ENCODE results near the gene ABI3BP.

The ABI3BP gene

DNA sequence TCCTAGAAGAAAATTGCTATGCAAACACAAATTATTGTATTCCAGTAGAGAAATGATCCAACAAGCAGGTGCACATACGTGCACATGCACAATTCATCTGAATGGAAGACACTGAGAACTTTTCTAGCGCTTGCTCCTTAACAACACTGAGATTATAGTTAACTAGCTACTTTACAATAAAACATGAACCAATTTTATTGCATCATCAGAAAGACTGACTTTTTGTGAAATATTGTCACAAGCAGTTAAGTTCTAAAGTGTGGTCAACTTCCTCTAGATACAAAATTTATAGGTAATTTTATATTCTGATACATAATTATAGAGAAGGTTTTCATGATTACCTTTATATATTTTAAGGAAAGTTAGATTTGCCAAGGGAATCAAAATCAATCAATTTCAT is 135.4 kb downstream of the ABI3BP start:
- H3K4me3 ChIP-seq (ENCODE audit: low read depth, low read length), result no peak overlapping the region
- TF ChIP-seq, protein P1, sequence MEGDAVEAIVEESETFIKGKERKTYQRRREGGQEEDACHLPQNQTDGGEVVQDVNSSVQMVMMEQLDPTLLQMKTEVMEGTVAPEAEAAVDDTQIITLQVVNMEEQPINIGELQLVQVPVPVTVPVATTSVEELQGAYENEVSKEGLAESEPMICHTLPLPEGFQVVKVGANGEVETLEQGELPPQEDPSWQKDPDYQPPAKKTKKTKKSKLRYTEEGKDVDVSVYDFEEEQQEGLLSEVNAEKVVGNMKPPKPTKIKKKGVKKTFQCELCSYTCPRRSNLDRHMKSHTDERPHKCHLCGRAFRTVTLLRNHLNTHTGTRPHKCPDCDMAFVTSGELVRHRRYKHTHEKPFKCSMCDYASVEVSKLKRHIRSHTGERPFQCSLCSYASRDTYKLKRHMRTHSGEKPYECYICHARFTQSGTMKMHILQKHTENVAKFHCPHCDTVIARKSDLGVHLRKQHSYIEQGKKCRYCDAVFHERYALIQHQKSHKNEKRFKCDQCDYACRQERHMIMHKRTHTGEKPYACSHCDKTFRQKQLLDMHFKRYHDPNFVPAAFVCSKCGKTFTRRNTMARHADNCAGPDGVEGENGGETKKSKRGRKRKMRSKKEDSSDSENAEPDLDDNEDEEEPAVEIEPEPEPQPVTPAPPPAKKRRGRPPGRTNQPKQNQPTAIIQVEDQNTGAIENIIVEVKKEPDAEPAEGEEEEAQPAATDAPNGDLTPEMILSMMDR (IDR thresholded peaks at IDR 0.05; ENCODE audit: low read depth, low read length), result no peak

DNA sequence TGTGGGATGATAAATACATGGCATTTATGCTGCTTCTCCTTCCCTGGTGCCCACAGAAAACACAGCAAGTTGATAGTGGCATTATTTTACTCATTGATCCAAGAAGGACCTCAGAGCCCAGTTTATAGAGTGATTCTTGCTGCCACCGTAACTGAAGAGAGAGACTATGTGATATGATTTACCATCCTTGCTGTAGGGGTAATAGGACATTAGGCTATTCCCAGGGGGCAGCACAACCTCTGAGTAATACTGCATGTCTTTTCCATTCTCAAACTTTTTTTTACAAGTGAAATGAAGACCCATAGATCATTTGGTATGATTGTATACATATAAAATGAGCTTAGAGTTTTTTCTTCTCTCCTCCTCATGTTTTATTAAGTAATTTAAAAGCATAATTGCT is 136.4 kb downstream of the ABI3BP start:
- TF ChIP-seq, protein P1 (IDR thresholded peaks at IDR 0.05; ENCODE audit: low read depth, low read length), result no peak

DNA sequence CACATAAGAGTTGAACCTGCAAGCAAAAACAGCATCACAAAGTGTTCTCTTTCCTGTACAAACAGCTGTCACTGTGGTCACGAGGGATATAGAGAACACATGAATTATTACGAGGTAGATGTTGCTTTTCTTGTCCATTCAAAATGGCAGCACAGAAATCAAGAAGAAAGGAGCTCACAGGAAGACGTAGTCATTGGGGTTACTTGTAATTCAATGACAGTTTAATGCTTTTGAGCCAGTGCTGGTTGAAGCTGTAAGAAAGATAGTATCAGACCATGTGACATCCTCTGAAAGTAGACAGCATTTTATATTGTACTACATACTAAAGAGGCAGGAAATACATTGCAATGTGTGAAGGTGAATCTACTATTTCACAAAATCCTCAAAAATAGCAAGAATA is 140.4 kb downstream of the ABI3BP start:
- H3K4me3 ChIP-seq (ENCODE audit: low read depth, low read length), result no peak overlapping the region
- TF ChIP-seq, protein P1 (IDR thresholded peaks at IDR 0.05; ENCODE audit: low read depth, low read length), result no peak

More for the DNA sequence above, 136.4 kb downstream of the ABI3BP start:
- no peak overlapping the region for H3K4me3 ChIP-seq (ENCODE audit: low read depth, low read length)

DNA sequence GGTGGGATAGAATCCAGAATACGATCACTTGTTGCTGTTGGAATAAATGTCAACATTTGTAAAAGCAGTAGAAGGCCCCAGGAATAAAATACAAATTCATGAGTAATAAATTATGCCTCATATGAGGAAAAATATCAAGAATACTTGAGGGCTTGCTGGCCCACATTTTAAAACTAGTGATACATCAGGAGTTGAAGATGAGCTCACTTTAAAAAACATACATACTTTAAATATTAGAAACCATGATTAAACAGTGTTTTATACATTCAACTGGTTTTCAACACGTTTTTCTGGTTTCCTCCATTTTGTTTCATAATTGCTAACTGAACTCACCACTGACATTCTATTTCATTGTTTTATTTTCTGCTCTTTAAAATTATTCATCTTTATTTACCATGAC is 142.5 kb downstream of the ABI3BP start:
- TF ChIP-seq, protein P1 (IDR thresholded peaks at IDR 0.05; ENCODE audit: low read depth, low read length), result no peak
- H3K4me3 ChIP-seq (ENCODE audit: low read depth, low read length), result no peak overlapping the region

DNA sequence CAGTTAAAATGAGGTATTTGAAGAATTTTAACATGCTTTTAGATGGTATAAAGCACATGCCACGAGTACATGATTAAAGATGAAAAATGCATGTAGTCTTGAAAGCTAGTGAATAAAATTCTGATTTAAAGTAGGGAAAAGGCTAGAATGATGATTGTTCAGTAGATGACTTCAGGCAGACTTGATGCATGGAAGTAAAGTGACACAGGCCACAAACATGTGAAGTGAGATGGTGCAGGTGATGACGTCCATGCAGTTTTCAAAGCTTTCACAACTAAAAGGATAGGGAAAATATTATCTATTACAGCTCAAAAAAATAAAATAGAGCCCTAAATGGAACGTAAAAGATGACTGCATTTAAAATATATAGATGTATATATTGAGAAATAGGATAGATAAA is 143.1 kb downstream of the ABI3BP start:
- H3K4me3 ChIP-seq (ENCODE audit: low read depth, low read length), result no peak overlapping the region
- TF ChIP-seq, protein P1 (IDR thresholded peaks at IDR 0.05; ENCODE audit: low read depth, low read length), result no peak

DNA sequence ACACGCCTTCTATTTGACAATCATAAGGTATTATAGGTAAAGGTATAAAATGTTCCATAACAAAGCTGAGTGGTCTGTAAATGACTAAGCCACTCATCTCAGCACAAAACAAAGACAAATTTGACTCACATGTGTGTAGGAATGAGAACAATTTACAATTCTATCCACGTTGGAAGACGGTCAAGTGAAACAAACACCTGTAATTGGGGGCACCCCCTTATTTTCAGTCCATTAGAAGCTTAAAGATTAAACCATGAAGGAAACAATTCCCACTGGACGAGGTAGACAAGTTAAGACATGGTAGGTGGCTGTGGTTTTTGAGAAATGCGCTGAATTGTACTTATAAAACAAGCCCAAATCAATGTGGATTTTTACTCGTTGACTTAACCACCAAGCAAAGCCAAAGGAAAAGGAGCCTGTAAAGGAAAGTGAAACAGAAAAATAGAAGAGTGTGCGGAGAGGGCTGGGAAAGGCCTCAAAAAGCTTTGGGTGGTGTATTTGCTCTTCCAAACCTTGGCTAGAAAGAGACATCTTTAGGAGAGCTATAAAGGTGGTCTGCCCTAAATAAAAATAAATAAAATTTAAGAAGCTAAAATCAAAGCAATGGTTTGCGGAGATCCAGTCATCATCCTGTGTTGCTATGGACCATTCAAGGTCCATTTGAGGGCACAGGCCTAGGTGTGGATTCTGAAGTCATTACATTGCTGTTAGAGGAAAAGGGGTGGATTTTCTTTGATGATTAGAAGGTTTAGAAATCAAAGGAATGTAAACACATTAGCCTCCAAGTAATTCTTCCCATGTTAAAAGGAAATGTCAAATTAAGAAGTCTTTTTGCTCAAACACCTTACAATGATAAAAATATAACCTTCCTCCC is 148.9 kb downstream of the ABI3BP start:
- TF ChIP-seq, protein P1 (IDR thresholded peaks at IDR 0.05; ENCODE audit: low read depth, low read length), result no peak
- no peak overlapping the region for H3K4me3 ChIP-seq (ENCODE audit: low read depth, low read length)

DNA sequence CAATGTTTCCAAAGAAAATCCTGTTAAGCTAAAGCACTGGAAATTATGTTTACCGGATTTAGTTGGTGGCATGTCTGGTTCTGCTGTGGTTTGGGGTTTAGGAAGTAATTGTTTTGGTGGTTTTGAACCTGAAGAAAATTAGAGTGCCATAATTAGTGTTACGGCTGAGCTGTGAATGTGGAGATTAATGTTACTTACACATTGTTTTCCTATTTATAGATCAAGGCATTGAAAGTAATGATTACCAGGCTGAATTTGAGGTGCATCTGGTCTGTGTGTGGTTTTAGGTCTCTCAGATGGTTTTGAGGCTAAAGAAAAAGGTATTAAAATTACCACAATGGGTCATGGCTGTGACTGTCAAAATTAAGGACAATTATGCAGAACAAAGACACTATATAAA is 155.1 kb downstream of the ABI3BP start:
- TF ChIP-seq, protein P1 (IDR thresholded peaks at IDR 0.05; ENCODE audit: low read depth, low read length), result no peak
- H3K4me3 ChIP-seq (ENCODE audit: low read depth, low read length), result no peak overlapping the region

Data from WI38 (cell line).